Lower lobe of right lung (tissue), 2 donors: ENCODE data around the gene TMED9. TPM values are rescaled to one million over a fixed set of nuclear protein-coding genes. Genes with fewer than 3 reads are reported as not detected.
"Not testable (repeated sequence)": the region's sequence is repeated elsewhere in the genome, so short reads cannot be mapped to it uniquely, and the experiment has no call there.

Experiments
- ATAC-seq, 2 donors: fragments of 200-7000 bp; cut with Tn5 transposase; one replicate each; pipeline ENCODE4 v1.9.1; 2020 to 2022; ENCODE audit warnings: mild to moderate bottlenecking in 2 of 2, moderate library complexity in 2 of 2
- DNase-seq: peaks from one replicate; pipeline ENCODE4 v3.0.0-alpha.2; 2020
- H3K27ac ChIP-seq: fragments of 200-600 bp; one replicate; pipeline ENCODE4 v1.8.0; 2022
- H3K27me3 ChIP-seq: fragments of 200-600 bp; one replicate; pipeline ENCODE4 v1.8.0; 2022; ENCODE audit warnings: low read depth
- H3K36me3 ChIP-seq: fragments of 200-600 bp; one replicate; pipeline ENCODE4 v1.8.0; 2022; ENCODE audit warnings: mild to moderate bottlenecking
- H3K4me1 ChIP-seq: fragments of 200-600 bp; one replicate; pipeline ENCODE4 v1.8.0; 2022
- H3K4me3 ChIP-seq: fragments of 200-600 bp; one replicate; pipeline ENCODE4 v1.8.0; 2022; ENCODE audit warnings: mild to moderate bottlenecking
- H3K9me3 ChIP-seq: fragments of 200-600 bp; one replicate; pipeline ENCODE4 v1.8.0; 2022
- CTCF ChIP-seq: fragments of 200-600 bp; IDR thresholded peaks from one replicate; pipeline ENCODE4 v1.8.0; 2022; ENCODE audit warnings: antibody characterized with exemption, mild to moderate bottlenecking
- intact Hi-C: fragments of 100-400 bp; cut with DNase I; formaldehyde crosslinking; loops from one replicate; pipeline ENCODE4 v1.11.0; 2022
- total RNA-seq: library from RNA; stranded (reverse); fragmentation: NEBNext Ultra II Directional; extraction: Animal tissue kit (Norgen Biotek cat#: 25700); gene quantifications from one replicate; pipeline ENCODE4 v1.2.1, GENCODE V29; 2021
- donor health status: DM: no; HTN: yes; CAD: no; lungs with severe emphysema.

Gene TMED9
- total RNA-seq, 1 donor from 2014 or later, result 132 TPM

- no peak overlapping the region for H3K27ac ChIP-seq
- ATAC-seq (no peak), DNase-seq (no peak)
- H3K4me3 ChIP-seq, result no peak overlapping the region
- peaks cover 9% of the 10 kb centered on the region for H3K36me3 ChIP-seq
- H3K9me3 ChIP-seq, result no peaks in the 10 kb centered on the region
- no peaks in the 10 kb centered on the region for H3K27me3 ChIP-seq
- intact Hi-C loops, result no loop called here
- no peak for TF ChIP-seq CTCF
- peaks cover 10% of the 10 kb centered on the region for H3K4me1 ChIP-seq
These were observed 18.9 kb downstream of the TMED9 start for GRCh38 chr5:177610770-177611445.

GRCh38 chr5:177611446-177612214, 19.6 kb downstream of the TMED9 start:
- intact Hi-C loops, result no loop called here
- H3K9me3 ChIP-seq, result no peaks in the 10 kb centered on the region
- DNase-seq (no peak), ATAC-seq (no peak)
- no peak overlapping the region for H3K27ac ChIP-seq
- H3K4me3 ChIP-seq, result no peak overlapping the region
- no peak for TF ChIP-seq CTCF
- H3K27me3 ChIP-seq, result no peaks in the 10 kb centered on the region
- H3K36me3 ChIP-seq, result peaks cover 16% of the 10 kb centered on the region
- H3K4me1 ChIP-seq, result peaks cover 10% of the 10 kb centered on the region

- Histone ChIP-seq H3K27ac (no peak overlapping the region), H3K9me3 (no peaks in the 10 kb centered on the region), H3K36me3 (peaks cover 20% of the 10 kb centered on the region), H3K4me3 (no peak overlapping the region), H3K4me1 (peaks cover 6% of the 10 kb centered on the region), H3K27me3 (no peaks in the 10 kb centered on the region)
- DNase-seq (no peak), ATAC-seq (no peak)
- TF ChIP-seq CTCF, result no peak
- intact Hi-C loops, result no loop called here
These were observed 20.2 kb downstream of the TMED9 start for GRCh38 chr5:177612215-177612673.

- Histone ChIP-seq H3K9me3 (no peaks in the 10 kb centered on the region), H3K36me3 (peaks cover 85% of the 10 kb centered on the region), H3K4me1 (no peaks in the 10 kb centered on the region), H3K27me3 (no peaks in the 10 kb centered on the region), H3K4me3 (no peak overlapping the region), H3K27ac (no peak overlapping the region)
- DNase-seq (no peak), ATAC-seq (no peak)
- intact Hi-C loops, result no loop called here
- no peak for TF ChIP-seq CTCF
These were observed 28.6 kb downstream of the TMED9 start for GRCh38 chr5:177620560-177620959.

- H3K4me1 ChIP-seq, H3K9me3 ChIP-seq, intact Hi-C loops, H3K27me3 ChIP-seq, H3K4me3 ChIP-seq, DNase-seq, ATAC-seq, H3K27ac ChIP-seq: not testable (repeated sequence)
- H3K36me3 ChIP-seq, result peaks cover 57% of the 10 kb centered on the region
These were observed 32.2 kb downstream of the TMED9 start for GRCh38 chr5:177624172-177624571.

GRCh38 chr5:177630186-177630585, 38.2 kb downstream of the TMED9 start:
- H3K36me3 ChIP-seq, H3K27me3 ChIP-seq, H3K9me3 ChIP-seq, ATAC-seq, intact Hi-C loops, H3K4me3 ChIP-seq, H3K27ac ChIP-seq, H3K4me1 ChIP-seq, DNase-seq: not testable (repeated sequence)

- H3K4me1 ChIP-seq, H3K27ac ChIP-seq, H3K9me3 ChIP-seq, ATAC-seq, H3K4me3 ChIP-seq, H3K36me3 ChIP-seq, H3K27me3 ChIP-seq, intact Hi-C loops, DNase-seq: not testable (repeated sequence)
These were observed 42.9 kb downstream of the TMED9 start for GRCh38 chr5:177634912-177635311.

GRCh38 chr5:177645462-177645861, 53.5 kb downstream of the TMED9 start:
- intact Hi-C loops, H3K4me3 ChIP-seq, ATAC-seq, H3K4me1 ChIP-seq, H3K9me3 ChIP-seq, H3K27ac ChIP-seq, DNase-seq, H3K36me3 ChIP-seq, H3K27me3 ChIP-seq: not testable (repeated sequence)
